Femur (tissue), 1 donor: ENCODE results near the gene KRT83.
A peak's percentile ranks its signal among the peaks of the same experiment; 100 is the strongest.

Source experiments
- DNase-seq: peaks from one replicate; pipeline ENCODE4 v3.0.0-alpha.2; 2017

Gene KRT83

GRCh38 chr12:52285172-52285745, 35.9 kb downstream of the KRT83 start:
- peak; percentile 3 for DNase-seq

GRCh38 chr12:52284562-52285171, 36.5 kb downstream of the KRT83 start:
- no peak for DNase-seq

GRCh38 chr12:52280796-52281560, 40.2 kb downstream of the KRT83 start:
- peak; percentile 65 for DNase-seq

GRCh38 chr12:52280319-52280795, 40.8 kb downstream of the KRT83 start:
- no peak for DNase-seq

- DNase-seq, result no peak
Measured at GRCh38 chr12:52279422-52280318, 41.5 kb downstream of the KRT83 start.

- peak; percentile 84 for DNase-seq
Measured at GRCh38 chr12:52278575-52279421, 42.4 kb downstream of the KRT83 start.

- DNase-seq, result no peak
Measured at GRCh38 chr12:52277486-52278245, 43.5 kb downstream of the KRT83 start.

- DNase-seq, result no peak
Measured at GRCh38 chr12:52275686-52276085, 45.5 kb downstream of the KRT83 start.

- no peak for DNase-seq
Measured at GRCh38 chr12:52274521-52275120, 46.6 kb downstream of the KRT83 start, which contains the start of gene KRT86. KRT86 (plus strand) TSS chr12:52274645; CDS start chr12:52301917, 27,272 bp downstream.

- no peak for DNase-seq
Measured at GRCh38 chr12:52271158-52271557, 50.0 kb downstream of the KRT83 start.

GRCh38 chr12:52270541-52271070, 50.6 kb downstream of the KRT83 start:
- no peak for DNase-seq

- DNase-seq, result no peak
Measured at GRCh38 chr12:52268212-52268611, 53.0 kb downstream of the KRT83 start.

- no peak for DNase-seq
Measured at GRCh38 chr12:52267699-52268098, 53.5 kb downstream of the KRT83 start.

GRCh38 chr12:52267266-52267665, 53.9 kb downstream of the KRT83 start:
- no peak for DNase-seq

GRCh38 chr12:52266514-52266913, 54.7 kb downstream of the KRT83 start:
- DNase-seq, result no peak

GRCh38 chr12:52264435-52264825, 56.8 kb downstream of the KRT83 start:
- DNase-seq, result no peak
